Liver (tissue), 3 donors: ENCODE measurements around the gene KIF18B.

Experiments used
- EGR1 ChIP-seq, 2 donors: IDR thresholded peaks; 2 replicates each; pipeline ENCODE4 v1.6.1; 2016 to 2018; ENCODE audit warnings: antibody characterized with exemption in 2 of 2, low read depth in 2 of 2
- GABPA ChIP-seq, 2 donors: IDR thresholded peaks in 1 of 2; conservative IDR thresholded peaks in 1 of 2; 2 replicates each; pipeline ENCODE4 v1.6.1; 2016; ENCODE audit warnings: antibody characterized with exemption in 2 of 2, mild to moderate bottlenecking in 1 of 2, moderate library complexity in 1 of 2
- JUND ChIP-seq, 2 donors: IDR thresholded peaks; 2 replicates each; pipeline ENCODE4 v1.6.1; 2016; ENCODE audit warnings: antibody characterized with exemption in 2 of 2
- NR2F2 ChIP-seq: IDR thresholded peaks from 2 replicates; pipeline ENCODE4 v1.6.1; 2016; ENCODE audit warnings: antibody characterized with exemption
- RAD21 ChIP-seq, 2 donors: IDR thresholded peaks; 2 replicates each; pipeline ENCODE4 v1.6.1; 2016; ENCODE audit warnings: antibody characterized with exemption in 2 of 2, mild to moderate bottlenecking in 2 of 2
- SP1 ChIP-seq: IDR thresholded peaks from 2 replicates; pipeline ENCODE4 v1.6.1; 2018; ENCODE audit warnings: antibody characterized with exemption, mild to moderate bottlenecking
- TAF1 ChIP-seq: conservative IDR thresholded peaks from 2 replicates; pipeline ENCODE4 v1.6.1; 2016; ENCODE audit warnings: antibody characterized with exemption, mild to moderate bottlenecking
- TF ChIP-seq, protein P1 (sequence below): fragments of 150-350 bp; IDR thresholded peaks from 2 replicates; pipeline ENCODE4 v1.5.1; 2017; ENCODE audit warnings: improper control_type of control experiment, low read depth, low read length; ENCODE audit not compliant: missing input control
- TF ChIP-seq, protein P2 (sequence below): IDR thresholded peaks from 2 replicates; pipeline ENCODE4 v1.6.1; 2016; ENCODE audit warnings: antibody characterized with exemption
- TF ChIP-seq, protein P3 (sequence below): IDR thresholded peaks from 2 replicates; pipeline ENCODE4 v1.6.1; 2016; ENCODE audit warnings: antibody characterized with exemption
- donor health status: healthy.
- donor health status: healthy.

GRCh38 chr17:44930667-44931066 lies 16.9 kb downstream of the KIF18B start:
- TF ChIP-seq, protein P1, sequence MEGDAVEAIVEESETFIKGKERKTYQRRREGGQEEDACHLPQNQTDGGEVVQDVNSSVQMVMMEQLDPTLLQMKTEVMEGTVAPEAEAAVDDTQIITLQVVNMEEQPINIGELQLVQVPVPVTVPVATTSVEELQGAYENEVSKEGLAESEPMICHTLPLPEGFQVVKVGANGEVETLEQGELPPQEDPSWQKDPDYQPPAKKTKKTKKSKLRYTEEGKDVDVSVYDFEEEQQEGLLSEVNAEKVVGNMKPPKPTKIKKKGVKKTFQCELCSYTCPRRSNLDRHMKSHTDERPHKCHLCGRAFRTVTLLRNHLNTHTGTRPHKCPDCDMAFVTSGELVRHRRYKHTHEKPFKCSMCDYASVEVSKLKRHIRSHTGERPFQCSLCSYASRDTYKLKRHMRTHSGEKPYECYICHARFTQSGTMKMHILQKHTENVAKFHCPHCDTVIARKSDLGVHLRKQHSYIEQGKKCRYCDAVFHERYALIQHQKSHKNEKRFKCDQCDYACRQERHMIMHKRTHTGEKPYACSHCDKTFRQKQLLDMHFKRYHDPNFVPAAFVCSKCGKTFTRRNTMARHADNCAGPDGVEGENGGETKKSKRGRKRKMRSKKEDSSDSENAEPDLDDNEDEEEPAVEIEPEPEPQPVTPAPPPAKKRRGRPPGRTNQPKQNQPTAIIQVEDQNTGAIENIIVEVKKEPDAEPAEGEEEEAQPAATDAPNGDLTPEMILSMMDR = no peak
- TF ChIP-seq GABPA (IDR thresholded peaks at IDR 0.05 in 1 of 2, conservative IDR thresholded peaks at IDR 0.05 in 1 of 2) (no peak), JUND (IDR thresholded peaks at IDR 0.05) (no peak), TAF1 (no peak), RAD21 (IDR thresholded peaks at IDR 0.05) (no peak), SP1 (no peak), NR2F2 (no peak), EGR1 (IDR thresholded peaks at IDR 0.05; ENCODE audit: low read depth in 2 of 2) (no peak)
- TF ChIP-seq, protein P2, sequence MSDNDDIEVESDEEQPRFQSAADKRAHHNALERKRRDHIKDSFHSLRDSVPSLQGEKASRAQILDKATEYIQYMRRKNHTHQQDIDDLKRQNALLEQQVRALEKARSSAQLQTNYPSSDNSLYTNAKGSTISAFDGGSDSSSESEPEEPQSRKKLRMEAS = no peak
- TF ChIP-seq, protein P3, sequence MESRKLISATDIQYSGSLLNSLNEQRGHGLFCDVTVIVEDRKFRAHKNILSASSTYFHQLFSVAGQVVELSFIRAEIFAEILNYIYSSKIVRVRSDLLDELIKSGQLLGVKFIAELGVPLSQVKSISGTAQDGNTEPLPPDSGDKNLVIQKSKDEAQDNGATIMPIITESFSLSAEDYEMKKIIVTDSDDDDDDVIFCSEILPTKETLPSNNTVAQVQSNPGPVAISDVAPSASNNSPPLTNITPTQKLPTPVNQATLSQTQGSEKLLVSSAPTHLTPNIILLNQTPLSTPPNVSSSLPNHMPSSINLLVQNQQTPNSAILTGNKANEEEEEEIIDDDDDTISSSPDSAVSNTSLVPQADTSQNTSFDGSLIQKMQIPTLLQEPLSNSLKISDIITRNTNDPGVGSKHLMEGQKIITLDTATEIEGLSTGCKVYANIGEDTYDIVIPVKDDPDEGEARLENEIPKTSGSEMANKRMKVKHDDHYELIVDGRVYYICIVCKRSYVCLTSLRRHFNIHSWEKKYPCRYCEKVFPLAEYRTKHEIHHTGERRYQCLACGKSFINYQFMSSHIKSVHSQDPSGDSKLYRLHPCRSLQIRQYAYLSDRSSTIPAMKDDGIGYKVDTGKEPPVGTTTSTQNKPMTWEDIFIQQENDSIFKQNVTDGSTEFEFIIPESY = no peak
